Uterus (tissue), 4 donors: ENCODE results near the gene TSPAN9. TPM values are rescaled to one million over a fixed set of nuclear protein-coding genes. Genes with fewer than 3 reads are reported as not detected.

Experiments used
- DNase-seq, 2 donors: peaks; one replicate each; pipeline ENCODE4 v3.0.0-alpha.2; 2019 to 2020
- H3K27ac ChIP-seq, 2 donors: fragments of 200-600 bp; sonication (generic); 1 replicate in 1 of 2; 2 replicates in 1 of 2; pipeline ENCODE4 v1.5.1; 2016 to 2018
- H3K27me3 ChIP-seq, 2 donors: fragments of 200-600 bp; sonication (generic); one replicate each; pipeline ENCODE4 v1.5.1; 2018 to 2019; ENCODE audit warnings: control low read depth in 1 of 2
- H3K36me3 ChIP-seq, 2 donors: fragments of 200-600 bp; sonication (generic); one replicate each; pipeline ENCODE4 v1.5.1; 2019; ENCODE audit warnings: control low read depth in 1 of 2
- H3K4me1 ChIP-seq, 2 donors: fragments of 200-600 bp; sonication (generic); one replicate each; pipeline ENCODE4 v1.5.1; 2018 to 2019; ENCODE audit warnings: control low read depth in 1 of 2
- H3K4me3 ChIP-seq, 2 donors: fragments of 200-600 bp; sonication (generic); 1 replicate in 1 of 2; 2 replicates in 1 of 2; pipeline ENCODE4 v1.5.1; 2018 to 2019; ENCODE audit warnings: mild to moderate bottlenecking in 1 of 2
- H3K9me3 ChIP-seq, 2 donors: fragments of 200-600 bp; sonication (generic); one replicate each; pipeline ENCODE4 v1.5.1; 2019; ENCODE audit warnings: control low read depth in 1 of 2
- POLR2A ChIP-seq, 2 donors: fragments of 450-650 bp; IDR thresholded peaks; one replicate each; pipeline ENCODE4 v1.6.1; 2016; ENCODE audit warnings: antibody characterized with exemption in 2 of 2, mild to moderate bottlenecking in 1 of 2, moderate library complexity in 1 of 2
- intact Hi-C: fragments of 100-400 bp; cut with DNase I; formaldehyde crosslinking; loops from one replicate; pipeline ENCODE4 v1.15.1; 2023; ENCODE audit warnings: low total_unique reads
- total RNA-seq, 4 donors: library from RNA; depleted of rRNA in 3 of 4; stranded (reverse); fragments of >200 nt in 3 of 4; gene quantifications; one replicate each; pipeline versions ENCODE4 v1.1.0 to v1.2.4, GENCODE V29; 2014 to 2023
- TF ChIP-seq, protein P1 (sequence below), 4 experiments: fragments of 200-600 bp in 2 of 4; fragments of 450-650 bp in 2 of 4; sonication (generic) in 2 of 4; IDR thresholded peaks; one replicate each; pipeline ENCODE4 v1.5.1; 2016 to 2019; ENCODE audit warnings: antibody characterized with exemption in 4 of 4, mild to moderate bottlenecking in 2 of 4, moderate library complexity in 1 of 4
- donor health status: DM: yes; HTN: yes; CAD: no.

Gene TSPAN9
- total RNA-seq, 4 donors from 2014 or later: 47.9 to 106 (median 65.1) TPM

GRCh38 chr12:3216097-3216496 lies 138.9 kb downstream of the TSPAN9 start:
- peak overlapping the region in 1 of 2 donors; percentile 81 for H3K27ac ChIP-seq
- intact Hi-C loops: no loop called here
- DNase-seq: no peak

GRCh38 chr12:3216726-3217682 lies 139.8 kb downstream of the TSPAN9 start:
- peak in 1 of 2 donors; percentile 47 for DNase-seq
- Histone ChIP-seq H3K27me3 (no peaks in the 10 kb centered on the region), H3K4me3 (no peak overlapping the region), H3K27ac (peak overlapping the region; percentile 81 to 84), H3K4me1 (peaks cover 10 to 14% of the 10 kb centered on the region in 2 donors), H3K9me3 (no peaks in the 10 kb centered on the region), H3K36me3 (no peaks in the 10 kb centered on the region)
- no peak for TF ChIP-seq POLR2A (IDR thresholded peaks at IDR 0.05)
- TF ChIP-seq, protein P1, sequence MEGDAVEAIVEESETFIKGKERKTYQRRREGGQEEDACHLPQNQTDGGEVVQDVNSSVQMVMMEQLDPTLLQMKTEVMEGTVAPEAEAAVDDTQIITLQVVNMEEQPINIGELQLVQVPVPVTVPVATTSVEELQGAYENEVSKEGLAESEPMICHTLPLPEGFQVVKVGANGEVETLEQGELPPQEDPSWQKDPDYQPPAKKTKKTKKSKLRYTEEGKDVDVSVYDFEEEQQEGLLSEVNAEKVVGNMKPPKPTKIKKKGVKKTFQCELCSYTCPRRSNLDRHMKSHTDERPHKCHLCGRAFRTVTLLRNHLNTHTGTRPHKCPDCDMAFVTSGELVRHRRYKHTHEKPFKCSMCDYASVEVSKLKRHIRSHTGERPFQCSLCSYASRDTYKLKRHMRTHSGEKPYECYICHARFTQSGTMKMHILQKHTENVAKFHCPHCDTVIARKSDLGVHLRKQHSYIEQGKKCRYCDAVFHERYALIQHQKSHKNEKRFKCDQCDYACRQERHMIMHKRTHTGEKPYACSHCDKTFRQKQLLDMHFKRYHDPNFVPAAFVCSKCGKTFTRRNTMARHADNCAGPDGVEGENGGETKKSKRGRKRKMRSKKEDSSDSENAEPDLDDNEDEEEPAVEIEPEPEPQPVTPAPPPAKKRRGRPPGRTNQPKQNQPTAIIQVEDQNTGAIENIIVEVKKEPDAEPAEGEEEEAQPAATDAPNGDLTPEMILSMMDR (IDR thresholded peaks at IDR 0.05): no peak
- intact Hi-C loops: no loop called here

More at GRCh38 chr12:3216097-3216496, 138.9 kb downstream of the TSPAN9 start:
- Histone ChIP-seq H3K36me3 (no peaks in the 10 kb centered on the region), H3K4me3 (no peak overlapping the region), H3K9me3 (no peaks in the 10 kb centered on the region), H3K4me1 (peaks cover 10 to 14% of the 10 kb centered on the region in 2 donors), H3K27me3 (no peaks in the 10 kb centered on the region)
- TF ChIP-seq, protein P1 (IDR thresholded peaks at IDR 0.05): no peak
- no peak for TF ChIP-seq POLR2A (IDR thresholded peaks at IDR 0.05)

DNA sequence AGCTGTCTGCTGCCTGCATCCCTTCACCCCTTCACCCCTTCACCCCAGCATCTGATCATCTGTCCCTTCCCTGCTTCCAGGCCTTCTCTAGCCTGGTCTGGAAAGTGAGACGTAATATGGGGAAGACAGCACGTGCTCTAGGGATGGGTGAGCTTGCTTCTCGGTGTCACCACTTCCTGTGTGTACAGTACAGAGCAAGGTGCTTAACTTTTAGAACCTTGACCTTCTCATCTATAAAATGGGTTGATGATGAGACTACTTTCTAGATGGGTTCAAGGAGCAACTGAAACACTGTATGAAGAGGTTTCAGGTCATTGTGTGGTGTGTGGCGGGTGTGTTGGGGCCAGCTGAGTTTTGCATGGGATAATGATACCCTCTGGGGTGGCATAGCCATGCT lies 140.5 kb downstream of the TSPAN9 start:
- Histone ChIP-seq H3K27ac (peak overlapping the region; percentile 81 to 84), H3K4me1 (peaks cover 10 to 14% of the 10 kb centered on the region in 2 donors), H3K4me3 (no peak overlapping the region), H3K9me3 (no peaks in the 10 kb centered on the region), H3K27me3 (no peaks in the 10 kb centered on the region), H3K36me3 (no peaks in the 10 kb centered on the region)
- TF ChIP-seq POLR2A (IDR thresholded peaks at IDR 0.05): no peak
- TF ChIP-seq, protein P1 (IDR thresholded peaks at IDR 0.05): no peak
- intact Hi-C loops: no loop called here
- no peak for DNase-seq

DNA sequence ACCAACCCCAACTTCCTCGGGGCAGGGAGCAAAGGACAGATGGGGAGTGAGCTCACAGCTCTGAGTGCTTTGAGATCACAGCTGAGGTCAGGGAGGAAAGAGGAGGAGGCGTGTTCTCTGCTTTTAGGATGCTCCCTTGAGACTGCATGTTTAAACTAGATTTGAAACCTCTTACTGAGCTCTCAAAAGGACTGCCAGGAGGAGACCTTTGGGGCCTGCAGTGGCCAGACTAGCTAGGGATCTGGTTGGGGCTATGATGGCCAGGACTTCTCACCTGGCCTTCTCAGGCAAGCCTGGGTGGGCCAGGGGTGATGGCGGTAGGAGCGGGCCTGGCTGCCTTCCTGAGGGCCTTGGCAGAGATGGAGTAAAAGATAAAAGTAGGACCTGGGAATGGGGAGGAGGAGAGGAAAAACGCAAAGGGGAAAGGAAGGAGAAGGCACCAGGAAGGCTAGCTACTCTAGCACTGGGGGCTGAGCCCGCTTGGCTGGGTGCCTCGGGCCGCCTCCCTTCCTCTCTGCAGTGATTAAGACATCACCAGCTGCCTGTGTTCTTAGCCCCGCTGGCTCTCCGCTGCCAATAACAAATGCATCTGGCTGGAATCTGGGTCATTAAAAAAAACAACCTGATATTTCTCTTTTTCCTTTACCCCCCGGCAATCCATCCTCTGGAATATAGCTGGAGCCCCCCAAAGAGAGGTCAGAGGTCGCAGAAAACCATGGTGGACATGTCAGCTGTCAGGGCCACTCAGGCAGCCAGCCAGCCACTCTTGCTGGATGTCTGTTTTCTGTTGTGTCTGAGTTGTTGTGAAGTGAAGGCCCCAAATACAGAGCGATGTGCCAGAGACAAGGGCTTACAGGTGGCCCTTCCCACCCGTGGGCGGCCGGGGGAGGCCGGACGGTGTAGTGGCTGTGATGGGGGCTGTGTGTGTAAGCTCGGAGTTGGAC lies 141.3 kb downstream of the TSPAN9 start:
- peaks cover 10 to 14% of the 10 kb centered on the region in 2 donors for H3K4me1 ChIP-seq
- H3K4me3 ChIP-seq: no peak overlapping the region
- H3K27ac ChIP-seq: peak overlapping the region; percentile 81 to 84
- no peaks in the 10 kb centered on the region for H3K36me3 ChIP-seq
- intact Hi-C loops: no loop called here
- TF ChIP-seq, protein P1 (IDR thresholded peaks at IDR 0.05): peak in 1 of 4 experiments; percentile 6
- no peak for TF ChIP-seq POLR2A (IDR thresholded peaks at IDR 0.05)
- H3K27me3 ChIP-seq: no peaks in the 10 kb centered on the region
- no peaks in the 10 kb centered on the region for H3K9me3 ChIP-seq
- DNase-seq: peak; percentile 90 to 93
